SK-N-MC (cell line): ENCODE measurements around the gene DAB2IP.

Source experiments
- EZH2 ChIP-seq: fragments of 200-600 bp; sonication (generic); IDR thresholded peaks from one replicate; pipeline ENCODE4 v1.6.1; 2017; ENCODE audit warnings: antibody characterized with exemption
- FOXP2 ChIP-seq: optimal IDR thresholded peaks from 2 replicates; pipeline ENCODE3; 2011; ENCODE audit warnings: mild to moderate bottlenecking, moderate library complexity; ENCODE audit not compliant: insufficient read depth; ENCODE audit errors: extremely low read length, control extremely low read depth
- POLR2AphosphoS5 ChIP-seq: IDR thresholded peaks from 2 replicates; pipeline ENCODE4 v1.6.1; 2012; ENCODE audit warnings: mild to moderate bottlenecking, low read depth, low read length, borderline replicate concordance

GRCh38 chr9:121678501-121679022 lies 27.1 kb downstream of the DAB2IP start:
- TF ChIP-seq EZH2 (no peak), POLR2AphosphoS5 (no peak), FOXP2 (no peak)
